Measurements from ENCODE around the gene PTTG1.

PTTG1 gene

GRCh38 chr5:160460377-160461049 lies 38.9 kb downstream of the PTTG1 start:
- H3K27me3 ChIP-seq (ENCODE audit: control insufficient read depth in 1 of 2, insufficient read depth in 2 of 2, low read length in 2 of 2): no peaks in the 10 kb centered on the region
- H3K4me1 ChIP-seq (ENCODE audit: control insufficient read depth in 1 of 2, insufficient read depth in 2 of 2, low read length in 2 of 2): peaks cover 6 to 20% of the 10 kb centered on the region in 2 donors
- no peak overlapping the region for H3K4me3 ChIP-seq (ENCODE audit: low read depth in 1 of 2, low read length in 2 of 2)
- no peaks in the 10 kb centered on the region for H3K36me3 ChIP-seq (ENCODE audit: control insufficient read depth in 1 of 2, insufficient read depth in 2 of 2, low read length in 2 of 2)
- H3K9me3 ChIP-seq (ENCODE audit: control insufficient read depth in 1 of 2, low read length in 2 of 2): no peaks in the 10 kb centered on the region
- no peak overlapping the region for H3K9ac ChIP-seq (ENCODE audit: low read depth in 1 of 2, low read length in 2 of 2)
- H3K27ac ChIP-seq (ENCODE audit: low read depth, low read length): no peak overlapping the region

- Histone ChIP-seq H3K4me1 (ENCODE audit: control insufficient read depth in 1 of 2, insufficient read depth in 2 of 2, low read length in 2 of 2) (peaks cover 8 to 22% of the 10 kb centered on the region in 2 donors), H3K9me3 (ENCODE audit: control insufficient read depth in 1 of 2, low read length in 2 of 2) (no peaks in the 10 kb centered on the region), H3K9ac (ENCODE audit: low read depth in 1 of 2, low read length in 2 of 2) (no peak overlapping the region), H3K27ac (ENCODE audit: low read depth, low read length) (no peak overlapping the region), H3K36me3 (ENCODE audit: control insufficient read depth in 1 of 2, insufficient read depth in 2 of 2, low read length in 2 of 2) (no peaks in the 10 kb centered on the region), H3K4me3 (ENCODE audit: low read depth in 1 of 2, low read length in 2 of 2) (no peak overlapping the region), H3K27me3 (ENCODE audit: control insufficient read depth in 1 of 2, insufficient read depth in 2 of 2, low read length in 2 of 2) (no peaks in the 10 kb centered on the region)
These were observed 39.7 kb downstream of the PTTG1 start for GRCh38 chr5:160461378-160461777.

- Histone ChIP-seq H3K27ac (ENCODE audit: low read depth, low read length) (no peak overlapping the region), H3K4me1 (ENCODE audit: control insufficient read depth in 1 of 2, insufficient read depth in 2 of 2, low read length in 2 of 2) (peaks cover 15 to 30% of the 10 kb centered on the region in 2 donors), H3K9me3 (ENCODE audit: control insufficient read depth in 1 of 2, low read length in 2 of 2) (no peaks in the 10 kb centered on the region), H3K27me3 (ENCODE audit: control insufficient read depth in 1 of 2, insufficient read depth in 2 of 2, low read length in 2 of 2) (no peaks in the 10 kb centered on the region), H3K36me3 (ENCODE audit: control insufficient read depth in 1 of 2, insufficient read depth in 2 of 2, low read length in 2 of 2) (no peaks in the 10 kb centered on the region), H3K4me3 (ENCODE audit: low read depth in 1 of 2, low read length in 2 of 2) (no peak overlapping the region), H3K9ac (ENCODE audit: low read depth in 1 of 2, low read length in 2 of 2) (no peak overlapping the region)
These were observed 40.5 kb downstream of the PTTG1 start for GRCh38 chr5:160462167-160462566.

- Histone ChIP-seq H3K27me3 (ENCODE audit: control insufficient read depth in 1 of 2, insufficient read depth in 2 of 2, low read length in 2 of 2) (no peaks in the 10 kb centered on the region), H3K9me3 (ENCODE audit: control insufficient read depth in 1 of 2, low read length in 2 of 2) (no peaks in the 10 kb centered on the region), H3K36me3 (ENCODE audit: control insufficient read depth in 1 of 2, insufficient read depth in 2 of 2, low read length in 2 of 2) (no peaks in the 10 kb centered on the region), H3K4me1 (ENCODE audit: control insufficient read depth in 1 of 2, insufficient read depth in 2 of 2, low read length in 2 of 2) (peaks cover 26 to 39% of the 10 kb centered on the region in 2 donors), H3K27ac (ENCODE audit: low read depth, low read length) (no peak overlapping the region), H3K4me3 (ENCODE audit: low read depth in 1 of 2, low read length in 2 of 2) (no peak overlapping the region), H3K9ac (ENCODE audit: low read depth in 1 of 2, low read length in 2 of 2) (no peak overlapping the region)
These were observed 41.6 kb downstream of the PTTG1 start for GRCh38 chr5:160463227-160463626.

- H3K9me3 ChIP-seq (ENCODE audit: control insufficient read depth in 1 of 2, low read length in 2 of 2): no peaks in the 10 kb centered on the region
- H3K27ac ChIP-seq (ENCODE audit: low read depth, low read length): no peak overlapping the region
- H3K9ac ChIP-seq (ENCODE audit: low read depth in 1 of 2, low read length in 2 of 2): no peak overlapping the region
- no peaks in the 10 kb centered on the region for H3K27me3 ChIP-seq (ENCODE audit: control insufficient read depth in 1 of 2, insufficient read depth in 2 of 2, low read length in 2 of 2)
- H3K36me3 ChIP-seq (ENCODE audit: control insufficient read depth in 1 of 2, insufficient read depth in 2 of 2, low read length in 2 of 2): no peaks in the 10 kb centered on the region
- peaks cover 26 to 39% of the 10 kb centered on the region in 2 donors for H3K4me1 ChIP-seq (ENCODE audit: control insufficient read depth in 1 of 2, insufficient read depth in 2 of 2, low read length in 2 of 2)
- no peak overlapping the region for H3K4me3 ChIP-seq (ENCODE audit: low read depth in 1 of 2, low read length in 2 of 2)
These were observed 42.2 kb downstream of the PTTG1 start for GRCh38 chr5:160463740-160464465.

GRCh38 chr5:160464466-160464797 lies 42.8 kb downstream of the PTTG1 start:
- Histone ChIP-seq H3K4me3 (ENCODE audit: low read depth in 1 of 2, low read length in 2 of 2) (no peak overlapping the region), H3K9me3 (ENCODE audit: control insufficient read depth in 1 of 2, low read length in 2 of 2) (no peaks in the 10 kb centered on the region), H3K9ac (ENCODE audit: low read depth in 1 of 2, low read length in 2 of 2) (no peak overlapping the region), H3K4me1 (ENCODE audit: control insufficient read depth in 1 of 2, insufficient read depth in 2 of 2, low read length in 2 of 2) (peaks cover 26 to 40% of the 10 kb centered on the region in 2 donors), H3K36me3 (ENCODE audit: control insufficient read depth in 1 of 2, insufficient read depth in 2 of 2, low read length in 2 of 2) (no peaks in the 10 kb centered on the region), H3K27me3 (ENCODE audit: control insufficient read depth in 1 of 2, insufficient read depth in 2 of 2, low read length in 2 of 2) (no peaks in the 10 kb centered on the region), H3K27ac (ENCODE audit: low read depth, low read length) (no peak overlapping the region)

GRCh38 chr5:160466116-160466515 lies 44.5 kb downstream of the PTTG1 start:
- H3K9ac ChIP-seq (ENCODE audit: low read depth in 1 of 2, low read length in 2 of 2): no peak overlapping the region
- H3K4me3 ChIP-seq (ENCODE audit: low read depth in 1 of 2, low read length in 2 of 2): no peak overlapping the region
- no peaks in the 10 kb centered on the region for H3K36me3 ChIP-seq (ENCODE audit: control insufficient read depth in 1 of 2, insufficient read depth in 2 of 2, low read length in 2 of 2)

GRCh38 chr5:160466889-160467554 lies 45.4 kb downstream of the PTTG1 start:
- H3K27me3 ChIP-seq (ENCODE audit: control insufficient read depth in 1 of 2, insufficient read depth in 2 of 2, low read length in 2 of 2): no peaks in the 10 kb centered on the region
- H3K9ac ChIP-seq (ENCODE audit: low read depth in 1 of 2, low read length in 2 of 2): peak overlapping the region; percentile 9 to 41
- H3K27ac ChIP-seq (ENCODE audit: low read depth, low read length): no peak overlapping the region
- H3K4me1 ChIP-seq (ENCODE audit: control insufficient read depth in 1 of 2, insufficient read depth in 2 of 2, low read length in 2 of 2): peaks cover 40 to 54% of the 10 kb centered on the region in 2 donors
- peak overlapping the region; percentile 66 to 71 for H3K4me3 ChIP-seq (ENCODE audit: low read depth in 1 of 2, low read length in 2 of 2)
- H3K36me3 ChIP-seq (ENCODE audit: control insufficient read depth in 1 of 2, insufficient read depth in 2 of 2, low read length in 2 of 2): no peaks in the 10 kb centered on the region
- no peaks in the 10 kb centered on the region for H3K9me3 ChIP-seq (ENCODE audit: control insufficient read depth in 1 of 2, low read length in 2 of 2)

More at GRCh38 chr5:160466116-160466515, 44.5 kb downstream of the PTTG1 start:
- no peaks in the 10 kb centered on the region for H3K9me3 ChIP-seq (ENCODE audit: control insufficient read depth in 1 of 2, low read length in 2 of 2)
- H3K4me1 ChIP-seq (ENCODE audit: control insufficient read depth in 1 of 2, insufficient read depth in 2 of 2, low read length in 2 of 2): peaks cover 32 to 54% of the 10 kb centered on the region in 2 donors
- no peak overlapping the region for H3K27ac ChIP-seq (ENCODE audit: low read depth, low read length)
- H3K27me3 ChIP-seq (ENCODE audit: control insufficient read depth in 1 of 2, insufficient read depth in 2 of 2, low read length in 2 of 2): no peaks in the 10 kb centered on the region

GRCh38 chr5:160467555-160468362 lies 46.1 kb downstream of the PTTG1 start:
- Histone ChIP-seq H3K9me3 (ENCODE audit: control insufficient read depth in 1 of 2, low read length in 2 of 2) (no peaks in the 10 kb centered on the region), H3K4me3 (ENCODE audit: low read depth in 1 of 2, low read length in 2 of 2) (peak overlapping the region; percentile 66 to 71), H3K27ac (ENCODE audit: low read depth, low read length) (no peak overlapping the region), H3K36me3 (ENCODE audit: control insufficient read depth in 1 of 2, insufficient read depth in 2 of 2, low read length in 2 of 2) (no peaks in the 10 kb centered on the region), H3K27me3 (ENCODE audit: control insufficient read depth in 1 of 2, insufficient read depth in 2 of 2, low read length in 2 of 2) (no peaks in the 10 kb centered on the region), H3K4me1 (ENCODE audit: control insufficient read depth in 1 of 2, insufficient read depth in 2 of 2, low read length in 2 of 2) (peaks cover 40 to 54% of the 10 kb centered on the region in 2 donors), H3K9ac (ENCODE audit: low read depth in 1 of 2, low read length in 2 of 2) (peak overlapping the region; percentile 38 to 41)
